HEK293 (cell line): ENCODE data around the gene NFKBIZ.

Experiments
- ATF2 ChIP-seq: fragments of 450-650 bp; formaldehyde crosslinking; IDR thresholded peaks from 2 replicates; pipeline ENCODE4 v1.5.1; 2016; ENCODE audit warnings: missing biosample characterization, missing genetic modification characterization, low read depth
- CTCF ChIP-seq: fragments of 450-650 bp; formaldehyde crosslinking; IDR thresholded peaks from 2 replicates; pipeline ENCODE4 v1.5.1; 2016; ENCODE audit warnings: missing biosample characterization, missing genetic modification characterization
- PRDM6 ChIP-seq: fragments of 450-650 bp; formaldehyde crosslinking; IDR thresholded peaks from 2 replicates; pipeline ENCODE4 v1.5.1; 2017; ENCODE audit warnings: missing biosample characterization, missing genetic modification characterization
- REST ChIP-seq: fragments of 450-650 bp; formaldehyde crosslinking; IDR thresholded peaks from 2 replicates; pipeline ENCODE4 v1.5.1; 2016; ENCODE audit warnings: missing biosample characterization, missing genetic modification characterization
- TSHZ1 ChIP-seq: fragments of 450-650 bp; formaldehyde crosslinking; IDR thresholded peaks from 2 replicates; pipeline ENCODE4 v1.5.1; 2016; ENCODE audit warnings: missing biosample characterization, missing genetic modification characterization, borderline replicate concordance
- WT1 ChIP-seq: fragments of 450-650 bp; formaldehyde crosslinking; IDR thresholded peaks from 2 replicates; pipeline ENCODE4 v1.5.1; 2016; ENCODE audit warnings: missing biosample characterization, missing genetic modification characterization
- ZFP3 ChIP-seq: fragments of 450-650 bp; formaldehyde crosslinking; IDR thresholded peaks from 2 replicates; pipeline ENCODE4 v1.5.1; 2016; ENCODE audit warnings: low read depth, missing biosample characterization, missing genetic modification characterization
- ZNF18 ChIP-seq: fragments of 450-650 bp; formaldehyde crosslinking; IDR thresholded peaks from 2 replicates; pipeline ENCODE4 v1.5.1; 2016; ENCODE audit warnings: missing biosample characterization, missing genetic modification characterization
- ZNF501 ChIP-seq: fragments of 450-650 bp; formaldehyde crosslinking; IDR thresholded peaks from 2 replicates; pipeline ENCODE4 v1.5.1; 2016; ENCODE audit warnings: missing biosample characterization, missing genetic modification characterization

- TF ChIP-seq CTCF (no peak), TSHZ1 (tag by site-specific recombination) (no peak), PRDM6 (no peak), ZNF501 (tag by site-specific recombination) (no peak), ATF2 (tag by site-specific recombination) (no peak), WT1 (tag by site-specific recombination) (no peak), ZFP3 (tag by site-specific recombination) (no peak), REST (tag by site-specific recombination) (no peak), ZNF18 (no peak)
Measured at GRCh38 chr3:101853982-101854381, 4.7 kb downstream of the NFKBIZ start.
